ENCODE measurements around the gene ACADS. TPM values are rescaled to one million over a fixed set of nuclear protein-coding genes. Genes with fewer than 3 reads are reported as not detected.

ACADS gene
- total RNA-seq, 4 donors from 2014 or later, result 11.3 to 30.9 (median 19.6) TPM

GRCh38 chr12:120754792-120755191, 29.2 kb downstream of the ACADS start:
- intact Hi-C loops (cut with DNase I), result no loop called here
- H3K4me3 ChIP-seq, result no peak overlapping the region
- peaks cover 0 to 6% (median 0%) of the 10 kb centered on the region in 3 donors for H3K36me3 ChIP-seq
- TF ChIP-seq POLR2A (IDR thresholded peaks at IDR 0.05), result no peak
- TF ChIP-seq, protein P1, sequence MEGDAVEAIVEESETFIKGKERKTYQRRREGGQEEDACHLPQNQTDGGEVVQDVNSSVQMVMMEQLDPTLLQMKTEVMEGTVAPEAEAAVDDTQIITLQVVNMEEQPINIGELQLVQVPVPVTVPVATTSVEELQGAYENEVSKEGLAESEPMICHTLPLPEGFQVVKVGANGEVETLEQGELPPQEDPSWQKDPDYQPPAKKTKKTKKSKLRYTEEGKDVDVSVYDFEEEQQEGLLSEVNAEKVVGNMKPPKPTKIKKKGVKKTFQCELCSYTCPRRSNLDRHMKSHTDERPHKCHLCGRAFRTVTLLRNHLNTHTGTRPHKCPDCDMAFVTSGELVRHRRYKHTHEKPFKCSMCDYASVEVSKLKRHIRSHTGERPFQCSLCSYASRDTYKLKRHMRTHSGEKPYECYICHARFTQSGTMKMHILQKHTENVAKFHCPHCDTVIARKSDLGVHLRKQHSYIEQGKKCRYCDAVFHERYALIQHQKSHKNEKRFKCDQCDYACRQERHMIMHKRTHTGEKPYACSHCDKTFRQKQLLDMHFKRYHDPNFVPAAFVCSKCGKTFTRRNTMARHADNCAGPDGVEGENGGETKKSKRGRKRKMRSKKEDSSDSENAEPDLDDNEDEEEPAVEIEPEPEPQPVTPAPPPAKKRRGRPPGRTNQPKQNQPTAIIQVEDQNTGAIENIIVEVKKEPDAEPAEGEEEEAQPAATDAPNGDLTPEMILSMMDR (IDR thresholded peaks at IDR 0.05), result no peak
- H3K4me1 ChIP-seq, result no peaks in the 10 kb centered on the region
- no peaks in the 10 kb centered on the region for H3K27me3 ChIP-seq
- DNase-seq, result no peak
- H3K27ac ChIP-seq, result no peak overlapping the region
- H3K9me3 ChIP-seq, result no peaks in the 10 kb centered on the region

DNA sequence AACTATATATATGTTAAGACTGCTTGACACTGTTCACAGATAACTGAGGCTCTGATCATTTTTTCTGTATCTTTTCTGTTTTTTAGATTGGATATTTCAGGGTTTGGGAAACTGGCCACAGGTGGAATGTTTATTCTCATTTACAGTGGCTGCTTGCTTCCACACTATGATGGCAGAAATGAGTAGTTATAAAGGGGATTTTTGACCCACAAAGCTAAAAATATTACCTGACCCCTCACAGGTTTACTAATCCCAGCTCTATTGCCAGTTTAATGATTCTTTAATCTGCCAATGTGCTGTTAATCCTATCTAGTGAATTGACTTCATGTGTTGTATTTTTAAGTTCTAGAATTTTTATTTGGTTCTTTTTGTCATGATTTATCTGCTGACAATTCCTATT, 29.6 kb downstream of the ACADS start:
- Histone ChIP-seq H3K4me3 (no peak overlapping the region), H3K9me3 (no peaks in the 10 kb centered on the region), H3K27me3 (no peaks in the 10 kb centered on the region), H3K36me3 (peaks cover 0 to 11% (median 0%) of the 10 kb centered on the region in 3 donors), H3K27ac (no peak overlapping the region), H3K4me1 (peaks cover 0 to under 1% (median 0%) of the 10 kb centered on the region in 3 donors)
- TF ChIP-seq, protein P1 (IDR thresholded peaks at IDR 0.05), result no peak
- TF ChIP-seq POLR2A (IDR thresholded peaks at IDR 0.05), result no peak
- intact Hi-C loops (cut with DNase I), result no loop called here
- DNase-seq, result no peak

- Histone ChIP-seq H3K36me3 (peaks cover 0 to 31% (median 0%) of the 10 kb centered on the region in 3 donors), H3K9me3 (no peaks in the 10 kb centered on the region), H3K4me3 (no peak overlapping the region), H3K27ac (no peak overlapping the region), H3K27me3 (no peaks in the 10 kb centered on the region), H3K4me1 (peaks cover 0 to 21% (median 0%) of the 10 kb centered on the region in 3 donors)
- DNase-seq, result no peak
- WGBS, 2 donors, result 73 to 84% methylated on average over 2 to 4 of the region's 4 CpGs
- TF ChIP-seq, protein P1 (IDR thresholded peaks at IDR 0.05), result no peak
- no peak for TF ChIP-seq POLR2A (IDR thresholded peaks at IDR 0.05)
- intact Hi-C loops (cut with DNase I), result no loop called here
Observed at GRCh38 chr12:120757226-120757742, 31.7 kb downstream of the ACADS start.

GRCh38 chr12:120757949-120758348, 32.3 kb downstream of the ACADS start:
- H3K9me3 ChIP-seq, result no peaks in the 10 kb centered on the region
- WGBS, 2 donors, result 87% methylated on average over 6 of the region's 6 CpGs; no CpG with 5 or more reads in 1 of the 2 donors
- peaks cover 0 to 37% (median 0%) of the 10 kb centered on the region in 3 donors for H3K36me3 ChIP-seq
- DNase-seq, result no peak
- intact Hi-C loops (cut with DNase I), result no loop called here
- no peak for TF ChIP-seq POLR2A (IDR thresholded peaks at IDR 0.05)
- TF ChIP-seq, protein P1 (IDR thresholded peaks at IDR 0.05), result no peak
- peaks cover 0 to 28% (median 0%) of the 10 kb centered on the region in 3 donors for H3K4me1 ChIP-seq
- H3K27ac ChIP-seq, result no peak overlapping the region
- no peak overlapping the region for H3K4me3 ChIP-seq
- H3K27me3 ChIP-seq, result no peaks in the 10 kb centered on the region

GRCh38 chr12:120758798-120759590, 33.4 kb downstream of the ACADS start:
- intact Hi-C loops (cut with DNase I), result no loop called here
- H3K27ac ChIP-seq, result no peak overlapping the region

More at GRCh38 chr12:120758798-120759590, 33.4 kb downstream of the ACADS start:
- WGBS, 2 donors, result 82 to 92% methylated on average over 7 of the region's 7 CpGs
- H3K4me3 ChIP-seq, result no peak overlapping the region
- H3K9me3 ChIP-seq, result no peaks in the 10 kb centered on the region
- peaks cover 0 to 48% (median 0%) of the 10 kb centered on the region in 3 donors for H3K36me3 ChIP-seq
- no peak for DNase-seq
- no peaks in the 10 kb centered on the region for H3K27me3 ChIP-seq
- no peak for TF ChIP-seq POLR2A (IDR thresholded peaks at IDR 0.05)
- TF ChIP-seq, protein P1 (IDR thresholded peaks at IDR 0.05), result no peak
- peaks cover 0 to 34% (median 0%) of the 10 kb centered on the region in 3 donors for H3K4me1 ChIP-seq
